ENCODE measurements around the gene UBXN2A. TPM values are rescaled to one million over a fixed set of nuclear protein-coding genes. Genes with fewer than 3 reads are reported as not detected.

UBXN2A gene
- total RNA-seq, 6 experiments from 2014 or later: 4.6 to 7.9 (median 6.2) TPM

DNA sequence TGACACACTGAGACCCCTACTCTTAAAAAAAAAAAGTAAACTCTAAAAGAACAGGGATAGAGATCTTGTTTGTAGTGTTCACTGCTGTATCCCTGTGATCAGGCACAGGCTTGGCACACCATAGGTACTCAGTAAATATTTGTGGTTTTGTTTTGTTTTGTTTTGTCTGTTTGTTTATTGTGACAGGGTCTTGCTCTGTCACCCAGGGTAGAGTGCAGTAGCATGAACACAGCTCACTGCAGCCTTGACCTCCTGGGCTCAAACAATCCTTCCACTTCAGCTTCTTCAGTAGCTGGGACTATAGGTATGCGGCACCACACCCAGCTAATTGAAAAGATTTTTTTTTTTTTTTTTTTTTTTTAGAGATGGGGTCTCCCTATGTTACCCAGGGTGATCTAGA, 112.7 kb downstream of the UBXN2A start:
- H3K4me1 ChIP-seq: peaks cover 0 to 18% (median 0%) of the 10 kb centered on the region in 4 donors
- H3K9me3 ChIP-seq: no peaks in the 10 kb centered on the region
- ATAC-seq (no peak), DNase-seq (no peak)
- no peaks in the 10 kb centered on the region for H3K27me3 ChIP-seq
- no peak overlapping the region for H3K27ac ChIP-seq
- TF ChIP-seq POLR2A (IDR thresholded peaks at IDR 0.05): no peak
- TF ChIP-seq, protein P1, sequence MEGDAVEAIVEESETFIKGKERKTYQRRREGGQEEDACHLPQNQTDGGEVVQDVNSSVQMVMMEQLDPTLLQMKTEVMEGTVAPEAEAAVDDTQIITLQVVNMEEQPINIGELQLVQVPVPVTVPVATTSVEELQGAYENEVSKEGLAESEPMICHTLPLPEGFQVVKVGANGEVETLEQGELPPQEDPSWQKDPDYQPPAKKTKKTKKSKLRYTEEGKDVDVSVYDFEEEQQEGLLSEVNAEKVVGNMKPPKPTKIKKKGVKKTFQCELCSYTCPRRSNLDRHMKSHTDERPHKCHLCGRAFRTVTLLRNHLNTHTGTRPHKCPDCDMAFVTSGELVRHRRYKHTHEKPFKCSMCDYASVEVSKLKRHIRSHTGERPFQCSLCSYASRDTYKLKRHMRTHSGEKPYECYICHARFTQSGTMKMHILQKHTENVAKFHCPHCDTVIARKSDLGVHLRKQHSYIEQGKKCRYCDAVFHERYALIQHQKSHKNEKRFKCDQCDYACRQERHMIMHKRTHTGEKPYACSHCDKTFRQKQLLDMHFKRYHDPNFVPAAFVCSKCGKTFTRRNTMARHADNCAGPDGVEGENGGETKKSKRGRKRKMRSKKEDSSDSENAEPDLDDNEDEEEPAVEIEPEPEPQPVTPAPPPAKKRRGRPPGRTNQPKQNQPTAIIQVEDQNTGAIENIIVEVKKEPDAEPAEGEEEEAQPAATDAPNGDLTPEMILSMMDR (IDR thresholded peaks at IDR 0.05): no peak
- 78% methylated on average over 1 of the region's 1 CpG for WGBS (ENCODE audit: insufficient coverage, low coverage, low lambda C conversion rate, missing lambda C conversion rate)
- H3K4me3 ChIP-seq: no peak overlapping the region
- no peaks in the 10 kb centered on the region for H3K36me3 ChIP-seq
- intact Hi-C loops (cut with DNase I): no loop called here

Small RNA genes within 50 kb of the gene (small RNA-seq; reads per million reads assigned to genes)
- gene RN7SL610P (0 reads per million in 2 experiments), gene RNU6-370P (0 reads per million in 2 experiments)

Other genes with a start within 250 kb of the UBXN2A start
- gene ATAD2B, start 13.3 kb upstream of the UBXN2A start, total RNA-seq: 10 to 100 TPM in 1 of 6 experiments, 1 to 10 TPM in 5; 7.5 to 12.1 (median 8.8) TPM
- gene MFSD2B, start 69.6 kb downstream of the UBXN2A start, total RNA-seq: under 1 TPM in 3 of 6 experiments, not detected in 3; 0.07 to 0.62 (median 0.22) TPM
- 1 to 10 TPM; 4.3 to 8.7 (median 5.5) TPM for gene WDCP, start 106.9 kb downstream of the UBXN2A start, total RNA-seq
- gene FKBP1B, start 109.3 kb downstream of the UBXN2A start, total RNA-seq: 10 to 100 TPM in 1 of 6 experiments, 1 to 10 TPM in 5; 2.4 to 11.0 (median 3.2) TPM
- 10 to 100 TPM; 32.7 to 70.8 (median 40.3) TPM for gene SF3B6, start 135.9 kb downstream of the UBXN2A start, total RNA-seq
- gene TP53I3, start 144.4 kb downstream of the UBXN2A start, total RNA-seq: 10 to 100 TPM in 3 of 6 experiments, 1 to 10 TPM in 3; 5.2 to 20.4 (median 9.6) TPM
- gene PFN4, start 182.9 kb downstream of the UBXN2A start, total RNA-seq: under 1 TPM in 4 of 6 experiments, not detected in 2; 0.22 to 0.66 (median 0.30) TPM
- 1 to 10 TPM; 2.8 to 4.6 (median 3.7) TPM for gene FAM228B, start 183.0 kb downstream of the UBXN2A start, total RNA-seq
- gene FAM228A, start 234.6 kb downstream of the UBXN2A start, total RNA-seq: under 1 TPM in 3 of 6 experiments, not detected in 3; 0.12 to 0.22 (median 0.18) TPM

Measured in right lobe of liver (tissue), 6 donors.